Stomach (tissue), 9 donors: ENCODE data around the gene TROAP. TPM values are rescaled to one million over a fixed set of nuclear protein-coding genes. Genes with fewer than 3 reads are reported as not detected.
A peak's percentile ranks its signal among the peaks of the same experiment; 100 is the strongest.

ENCODE experiments used
- DNase-seq, 2 donors: peaks; one replicate each; pipeline versions ENCODE4 v3.0.0 to v3.0.0-alpha.2; 2013 to 2019
- H3K27ac ChIP-seq, 5 donors: fragments of 200-600 bp in 4 of 5; sonication (generic) in 4 of 5; one replicate each; pipeline ENCODE4 v1.5.1; 2013 to 2019; ENCODE audit warnings: mild to moderate bottlenecking in 1 of 5, moderate library complexity in 1 of 5
- H3K27me3 ChIP-seq, 3 donors: fragments of 200-600 bp; sonication (generic); one replicate each; pipeline ENCODE4 v1.5.1; 2017 to 2019; ENCODE audit warnings: mixed run types in 1 of 3
- H3K36me3 ChIP-seq, 4 donors: fragments of 200-600 bp; sonication (generic); 1 replicate in 3 of 4; 2 replicates in 1 of 4; pipeline ENCODE4 v1.5.1; 2016 to 2019
- H3K4me1 ChIP-seq, 4 donors: fragments of 200-600 bp; sonication (generic); one replicate each; pipeline ENCODE4 v1.5.1; 2016 to 2019
- H3K4me3 ChIP-seq, 4 donors: fragments of 200-600 bp; sonication (generic) in 3 of 4; one replicate each; pipeline ENCODE4 v1.5.1; 2016 to 2019; ENCODE audit warnings: mild to moderate bottlenecking in 1 of 4
- H3K9me3 ChIP-seq, 4 donors: fragments of 200-600 bp; sonication (generic); one replicate each; pipeline ENCODE4 v1.5.1; 2016 to 2019
- CTCF ChIP-seq, 7 experiments: fragments of 450-650 bp in 4 of 7; fragments of 200-600 bp in 3 of 7; sonication (generic) in 3 of 7; IDR thresholded peaks; one replicate each; pipeline ENCODE4 v1.5.1; 2016 to 2019; ENCODE audit warnings: antibody characterized with exemption in 7 of 7, control low read depth in 2 of 7, mild to moderate bottlenecking in 1 of 7
- EP300 ChIP-seq: sonication (generic); formaldehyde crosslinking; IDR thresholded peaks from one replicate; pipeline ENCODE4 v1.6.1; 2017; ENCODE audit warnings: antibody characterized with exemption
- POLR2A ChIP-seq, 4 donors: fragments of 450-650 bp; IDR thresholded peaks; one replicate each; pipeline ENCODE4 v1.6.1; 2016; ENCODE audit warnings: antibody characterized with exemption in 4 of 4, control low read depth in 2 of 4, mild to moderate bottlenecking in 1 of 4, moderate library complexity in 1 of 4
- POLR2AphosphoS5 ChIP-seq, 3 donors: sonication (generic); formaldehyde crosslinking; IDR thresholded peaks; one replicate each; pipeline ENCODE4 v1.6.1; 2016; ENCODE audit warnings: antibody characterized with exemption in 3 of 3
- WGBS, 5 donors: extraction: QIAGEN DNeasy Blood & Tissue Kit in 3 of 5; methylation state at CpG; one replicate each; pipeline versions ENCODE4 v1.1.5 to v1.1.7; 2013 to 2018; 5-methylcytosine and 5-hydroxymethylcytosine counted together
- intact Hi-C: fragments of 100-400 bp; cut with DNase I; formaldehyde crosslinking; loops from one replicate; pipeline ENCODE4 v1.15.1; 2023; ENCODE audit warnings: low total_unique reads
- polyA plus RNA-seq, 3 donors: library from polyadenylated mRNA; stranded (reverse); fragments of 200-250 nt; gene quantifications; one replicate each; pipeline ENCODE4 v1.2.3, GENCODE V29; 2013
- total RNA-seq, 5 donors: library from RNA; depleted of rRNA; stranded (reverse); fragments of >200 nt; gene quantifications; one replicate each; pipeline versions ENCODE4 v1.1.0 to v1.2.3, GENCODE V29; 2014 to 2016
- donor health status: healthy with polysubstance abuse.
- donor health status: Bipolar disorder and iron deficiency.
- donor health status: healthy.

TROAP gene
- total and polyA plus RNA-seq, 8 donors, result 1.4 to 54.2 (median 8.7) TPM

- TF ChIP-seq CTCF (IDR thresholded peaks at IDR 0.05), result peak in 6 of 7 experiments; percentile 55 to 98 (median 87)
- TF ChIP-seq POLR2AphosphoS5 (IDR thresholded peaks at IDR 0.05), result peak in 2 of 3 donors; percentile 69 to 70
- no peak for TF ChIP-seq EP300
- no peak for TF ChIP-seq POLR2A (IDR thresholded peaks at IDR 0.05)
- Histone ChIP-seq H3K4me1 (peaks cover 55 to 65% (median 60%) of the 10 kb centered on the region in 4 donors), H3K27ac (peak overlapping the region in 4 of 5 donors; percentile 2 to 38 (median 8)), H3K27me3 (peaks cover 10 to 95% (median 45%) of the 10 kb centered on the region in 3 donors), H3K4me3 (peak overlapping the region; percentile 34 to 60 (median 41)), H3K9me3 (no peaks in the 10 kb centered on the region), H3K36me3 (peaks cover 0 to 4% (median 0%) of the 10 kb centered on the region in 4 donors)
- intact Hi-C loops, result no loop called here
- peak; percentile 91 to 94 for DNase-seq
- WGBS, 5 donors, result 4 to 13% (median 6%) methylated on average over 21 to 37 of the region's 37 CpGs
Measured at GRCh38 chr12:49347311-49348193, 24.5 kb downstream of the TROAP start.

- Histone ChIP-seq H3K36me3 (peaks cover 0 to 4% (median 0%) of the 10 kb centered on the region in 4 donors), H3K9me3 (no peaks in the 10 kb centered on the region), H3K4me3 (no peak overlapping the region), H3K4me1 (peaks cover 44 to 53% (median 51%) of the 10 kb centered on the region in 4 donors), H3K27ac (no peak overlapping the region), H3K27me3 (peaks cover 10 to 96% (median 40%) of the 10 kb centered on the region in 3 donors)
- peak; percentile 16 to 17 for DNase-seq
- no peak for TF ChIP-seq CTCF (IDR thresholded peaks at IDR 0.05)
- no peak for TF ChIP-seq EP300
- no peak for TF ChIP-seq POLR2A (IDR thresholded peaks at IDR 0.05)
- no peak for TF ChIP-seq POLR2AphosphoS5 (IDR thresholded peaks at IDR 0.05)
- intact Hi-C loops, result no loop called here
- 87 to 98% (median 95%) methylated on average over 5 of the region's 5 CpGs for WGBS, 5 donors
Measured at GRCh38 chr12:49348781-49349180, 25.7 kb downstream of the TROAP start.

- Histone ChIP-seq H3K4me3 (no peak overlapping the region), H3K27me3 (peaks cover 10 to 94% (median 40%) of the 10 kb centered on the region in 3 donors), H3K27ac (no peak overlapping the region), H3K4me1 (peaks cover 40 to 53% (median 49%) of the 10 kb centered on the region in 4 donors), H3K9me3 (no peaks in the 10 kb centered on the region), H3K36me3 (peaks cover 0 to 4% (median 0%) of the 10 kb centered on the region in 4 donors)
- TF ChIP-seq CTCF (IDR thresholded peaks at IDR 0.05) (no peak), EP300 (no peak), POLR2A (IDR thresholded peaks at IDR 0.05) (no peak), POLR2AphosphoS5 (IDR thresholded peaks at IDR 0.05) (no peak)
- intact Hi-C loops, result no loop called here
- DNase-seq, result peak in 1 of 2 donors; percentile 22
- WGBS, 5 donors, result 77 to 91% (median 90%) methylated on average over 11 of the region's 11 CpGs
Measured at GRCh38 chr12:49349266-49349665, 26.2 kb downstream of the TROAP start.

DNA sequence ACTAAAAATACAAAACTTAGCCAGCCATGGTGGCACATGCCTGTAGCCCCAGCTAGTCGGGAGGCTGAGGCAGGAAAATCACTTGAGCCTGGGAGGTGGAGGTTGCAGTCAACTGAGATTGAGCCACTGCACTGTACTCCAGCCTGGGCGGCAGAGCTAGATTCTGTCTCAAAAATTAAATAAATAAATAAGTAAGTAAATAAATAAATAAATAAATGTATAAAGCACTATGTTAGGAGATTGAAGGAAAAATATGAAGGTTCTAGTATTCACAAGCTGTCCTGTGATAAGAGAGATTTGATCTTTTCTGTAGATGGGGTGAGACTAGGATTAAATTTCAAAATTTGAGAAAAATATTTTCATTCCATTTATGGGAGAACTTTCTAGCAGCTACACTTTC, 29.3 kb downstream of the TROAP start:
- Histone ChIP-seq H3K27me3 (peaks cover 0 to 73% (median 11%) of the 10 kb centered on the region in 3 donors), H3K27ac (no peak overlapping the region), H3K36me3 (peaks cover 0 to 4% (median 0%) of the 10 kb centered on the region in 4 donors), H3K4me3 (no peak overlapping the region), H3K9me3 (no peaks in the 10 kb centered on the region), H3K4me1 (peaks cover 15 to 25% (median 22%) of the 10 kb centered on the region in 4 donors)
- WGBS, 5 donors, result 71 to 88% (median 82%) methylated on average over 2 of the region's 2 CpGs
- TF ChIP-seq POLR2AphosphoS5 (IDR thresholded peaks at IDR 0.05) (no peak), EP300 (no peak), POLR2A (IDR thresholded peaks at IDR 0.05) (no peak)
- peak in 1 of 2 donors; percentile 7 for DNase-seq
- intact Hi-C loops, result no loop called here
